Effector memory CD8-positive, alpha-beta T cell (primary cell): Measurements from ENCODE around the gene PACSIN2.

Source experiments
- ATAC-seq: fragments of 150-1000 bp; cut with Tn5 transposase; replicated peaks from 2 replicates; pipeline ENCODE4 v1.10.0; 2021; ENCODE audit warnings: mild to moderate bottlenecking, moderate library complexity
- DNase-seq, 3 experiments: peaks; one replicate each; pipeline ENCODE4 v3.0.0; 2021
- H3K27ac Mint-ChIP-seq, 2 donors: one replicate each; pipeline ENCODE4 v1.8.0; 2022; ENCODE audit warnings: mild to moderate bottlenecking in 2 of 2, mixed read lengths in 2 of 2, moderate library complexity in 2 of 2
- H3K27me3 Mint-ChIP-seq, 2 donors: one replicate each; pipeline ENCODE4 v1.8.0; 2022; ENCODE audit warnings: mixed read lengths in 2 of 2
- H3K36me3 Mint-ChIP-seq: one replicate; pipeline ENCODE4 v1.8.0; 2022; ENCODE audit warnings: mild to moderate bottlenecking, moderate library complexity, mixed read lengths; ENCODE audit not compliant: insufficient read depth
- H3K4me1 Mint-ChIP-seq, 2 donors: one replicate each; pipeline ENCODE4 v1.8.0; 2022; ENCODE audit warnings: low read depth in 2 of 2, mixed read lengths in 2 of 2
- H3K4me3 Mint-ChIP-seq, 2 donors: one replicate each; pipeline ENCODE4 v1.8.0; 2022; ENCODE audit warnings: mild to moderate bottlenecking in 2 of 2, mixed read lengths in 2 of 2, moderate library complexity in 2 of 2
- H3K9me3 Mint-ChIP-seq, 2 donors: one replicate each; pipeline ENCODE4 v1.8.0; 2022; ENCODE audit warnings: mixed read lengths in 2 of 2

Gene PACSIN2

DNA sequence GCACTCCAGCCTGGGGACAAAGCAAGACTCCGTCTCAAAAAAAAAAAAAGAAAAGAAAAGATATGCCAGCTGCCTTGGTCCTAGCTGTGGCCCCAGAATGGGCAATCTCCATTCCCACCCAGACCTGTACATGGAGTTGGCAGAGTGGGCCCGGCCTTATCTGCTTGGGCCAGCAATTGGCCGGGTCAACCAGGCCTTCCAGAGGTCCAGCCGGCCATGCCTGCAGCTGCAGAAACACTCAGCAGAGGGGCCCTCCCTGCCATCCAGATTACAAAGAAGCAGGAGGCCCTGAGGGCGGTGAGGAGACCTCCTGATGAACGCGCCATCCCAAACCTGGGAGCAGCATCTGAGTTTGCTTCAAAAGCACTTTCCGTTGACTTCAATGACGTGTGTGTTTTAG is 131.0 kb downstream of the PACSIN2 start:
- Mint-ChIP-seq H3K9me3 (no peaks in the 10 kb centered on the region), H3K27me3 (no peaks in the 10 kb centered on the region), H3K27ac (no peak overlapping the region), H3K4me1 (peaks cover 11 to 14% of the 10 kb centered on the region in 2 donors), H3K36me3 (peaks cover 20% of the 10 kb centered on the region), H3K4me3 (no peak overlapping the region)
- ATAC-seq (no peak), DNase-seq (no peak)

DNA sequence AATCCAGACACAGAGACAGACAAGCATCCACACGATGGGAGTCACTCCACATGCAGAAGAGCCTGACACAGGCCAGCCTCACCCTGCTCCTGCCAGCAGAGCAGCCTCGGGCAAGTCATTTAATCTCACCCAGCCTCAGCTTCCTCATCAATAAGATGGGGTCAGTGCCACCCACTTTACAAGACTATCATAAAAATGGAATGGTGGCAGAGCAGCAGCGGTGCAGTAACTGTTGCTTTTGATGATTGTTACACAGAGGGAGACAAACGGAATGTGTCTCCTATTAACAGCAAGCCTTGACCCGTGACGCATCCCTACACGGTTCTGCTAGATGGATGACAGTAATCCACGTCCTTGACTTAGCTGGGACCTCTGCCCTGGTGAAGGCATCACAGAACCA is 131.8 kb downstream of the PACSIN2 start:
- Mint-ChIP-seq H3K4me1 (peaks cover 2 to 6% of the 10 kb centered on the region in 2 donors), H3K27me3 (no peaks in the 10 kb centered on the region), H3K27ac (peak overlapping the region in 1 of 2 donors; percentile 26), H3K9me3 (no peaks in the 10 kb centered on the region), H3K4me3 (no peak overlapping the region), H3K36me3 (peaks cover 18% of the 10 kb centered on the region)
- DNase-seq, result no peak
- ATAC-seq, result no peak

DNA sequence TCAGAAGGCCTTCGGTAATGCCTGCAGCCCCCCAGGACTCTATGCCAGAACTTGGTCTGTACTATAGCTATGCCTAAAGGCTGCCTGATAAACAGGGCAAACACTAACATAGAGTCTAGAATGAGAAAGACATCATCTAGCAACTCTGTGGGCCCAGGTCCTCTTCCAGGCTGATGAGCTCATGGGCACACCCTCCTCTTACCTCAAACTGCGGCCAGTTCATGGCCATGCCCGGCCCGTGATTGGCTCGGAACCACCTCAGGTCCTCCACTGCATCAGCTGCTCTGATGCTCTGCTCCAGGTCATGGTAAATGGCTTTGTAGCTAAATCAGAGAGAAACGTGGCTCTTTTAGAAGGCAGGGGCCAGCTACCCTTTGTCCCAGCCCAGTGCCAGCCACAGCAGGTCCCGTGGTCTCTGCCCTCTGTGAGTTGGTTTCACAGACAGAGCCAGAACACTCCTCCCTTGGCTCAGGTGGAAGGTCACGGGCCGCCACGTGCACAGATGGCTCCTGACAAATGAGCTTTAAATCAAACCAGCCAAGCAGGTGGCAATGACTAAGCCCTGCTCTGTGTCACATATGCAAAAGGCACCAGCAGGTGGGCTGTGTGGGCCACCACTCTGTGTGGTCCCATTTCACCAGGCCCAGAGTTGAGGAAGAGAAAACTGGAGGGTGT is 132.8 kb downstream of the PACSIN2 start:
- Mint-ChIP-seq H3K4me3 (no peak overlapping the region), H3K9me3 (no peaks in the 10 kb centered on the region), H3K27me3 (no peaks in the 10 kb centered on the region), H3K36me3 (peaks cover 11% of the 10 kb centered on the region), H3K27ac (peak overlapping the region in 1 of 2 donors; percentile 72), H3K4me1 (no peaks in the 10 kb centered on the region)
- DNase-seq (no peak), ATAC-seq (no peak)

DNA sequence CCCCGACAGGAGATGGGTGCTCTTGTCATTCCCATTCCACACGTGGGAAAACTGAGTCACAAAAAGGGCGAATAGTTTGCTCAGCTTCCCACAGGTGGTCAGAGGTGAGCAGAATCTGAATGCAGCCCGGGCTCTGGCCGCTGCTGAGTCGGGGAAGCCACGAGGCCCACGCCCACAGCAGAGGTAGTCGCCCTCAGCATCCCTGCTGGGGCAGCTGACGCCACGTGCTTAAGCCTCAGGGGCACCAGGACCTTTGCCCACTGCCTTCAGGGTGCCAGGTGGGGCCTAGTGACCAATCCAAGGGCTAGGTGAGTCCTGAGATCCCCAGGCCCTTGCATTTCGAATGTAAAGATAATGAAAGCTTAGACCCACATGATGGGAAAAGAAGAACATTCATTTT is 133.7 kb downstream of the PACSIN2 start:
- DNase-seq (no peak), ATAC-seq (no peak)
- no peaks in the 10 kb centered on the region for H3K4me1 Mint-ChIP-seq
- no peak overlapping the region for H3K4me3 Mint-ChIP-seq
- H3K27ac Mint-ChIP-seq, result peak overlapping the region in 1 of 2 donors; percentile 32
- peaks cover 11% of the 10 kb centered on the region for H3K36me3 Mint-ChIP-seq
- H3K27me3 Mint-ChIP-seq, result no peaks in the 10 kb centered on the region
- no peaks in the 10 kb centered on the region for H3K9me3 Mint-ChIP-seq

DNA sequence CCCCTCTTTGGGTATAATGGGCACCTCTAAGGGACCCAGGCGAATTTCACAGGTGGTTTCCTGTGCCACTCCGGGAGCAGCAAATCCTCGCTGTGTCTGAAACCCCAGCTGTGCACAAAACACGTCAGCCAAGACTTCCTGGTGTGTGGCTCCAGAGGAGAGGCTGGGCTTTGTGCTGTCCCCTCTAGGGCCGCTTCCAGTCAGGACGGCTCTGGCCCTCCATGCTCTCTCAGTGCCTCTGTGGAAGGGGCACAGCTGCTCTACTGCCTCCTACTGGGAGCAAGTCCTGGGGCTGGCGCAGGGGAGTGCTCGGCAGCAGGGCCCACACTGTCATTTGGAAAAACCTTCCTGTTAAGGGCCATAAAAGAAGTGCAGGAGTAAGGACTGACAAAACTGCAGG is 134.1 kb downstream of the PACSIN2 start:
- no peaks in the 10 kb centered on the region for H3K27me3 Mint-ChIP-seq
- no peak for DNase-seq
- no peak overlapping the region for H3K4me3 Mint-ChIP-seq
- no peaks in the 10 kb centered on the region for H3K4me1 Mint-ChIP-seq
- H3K9me3 Mint-ChIP-seq, result no peaks in the 10 kb centered on the region
- no peak for ATAC-seq
- H3K36me3 Mint-ChIP-seq, result peaks cover 13% of the 10 kb centered on the region
- peak overlapping the region in 1 of 2 donors; percentile 32 for H3K27ac Mint-ChIP-seq

DNA sequence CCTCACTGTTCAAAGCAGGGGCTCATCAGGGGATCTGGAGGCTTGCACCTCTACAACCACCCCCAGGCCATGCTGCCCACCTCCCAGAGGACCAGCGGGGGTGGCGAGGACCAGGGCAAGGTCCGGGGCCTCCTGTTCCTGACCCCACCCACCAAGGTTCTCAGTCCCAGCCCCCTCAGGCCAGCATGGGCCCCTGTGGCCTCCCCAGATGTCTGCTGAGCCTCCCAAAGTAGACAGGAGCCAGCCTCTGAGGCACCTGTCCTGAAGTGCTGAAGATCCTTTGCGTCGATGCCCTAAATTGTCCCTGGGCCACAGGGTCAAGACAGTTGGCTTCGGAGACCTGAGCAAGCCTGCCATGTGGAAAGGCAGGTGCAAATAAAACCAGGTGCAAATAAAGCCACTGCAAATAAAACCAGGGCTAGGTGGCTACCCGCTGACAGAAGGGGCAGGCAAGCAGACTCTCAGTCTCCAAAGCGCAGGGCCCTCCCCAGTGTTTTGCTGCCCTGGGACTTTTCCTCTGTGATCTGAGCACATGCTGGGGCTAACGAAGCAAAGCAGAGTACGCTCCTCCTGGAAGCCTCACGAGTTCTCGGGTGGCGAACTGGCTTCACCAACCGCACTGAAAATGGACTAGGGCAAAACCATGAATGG is 135.5 kb downstream of the PACSIN2 start:
- DNase-seq (no peak), ATAC-seq (no peak)
- Mint-ChIP-seq H3K9me3 (no peaks in the 10 kb centered on the region), H3K4me3 (no peak overlapping the region), H3K27ac (peak overlapping the region in 1 of 2 donors; percentile 74), H3K4me1 (no peaks in the 10 kb centered on the region), H3K27me3 (no peaks in the 10 kb centered on the region), H3K36me3 (peaks cover 11% of the 10 kb centered on the region)

DNA sequence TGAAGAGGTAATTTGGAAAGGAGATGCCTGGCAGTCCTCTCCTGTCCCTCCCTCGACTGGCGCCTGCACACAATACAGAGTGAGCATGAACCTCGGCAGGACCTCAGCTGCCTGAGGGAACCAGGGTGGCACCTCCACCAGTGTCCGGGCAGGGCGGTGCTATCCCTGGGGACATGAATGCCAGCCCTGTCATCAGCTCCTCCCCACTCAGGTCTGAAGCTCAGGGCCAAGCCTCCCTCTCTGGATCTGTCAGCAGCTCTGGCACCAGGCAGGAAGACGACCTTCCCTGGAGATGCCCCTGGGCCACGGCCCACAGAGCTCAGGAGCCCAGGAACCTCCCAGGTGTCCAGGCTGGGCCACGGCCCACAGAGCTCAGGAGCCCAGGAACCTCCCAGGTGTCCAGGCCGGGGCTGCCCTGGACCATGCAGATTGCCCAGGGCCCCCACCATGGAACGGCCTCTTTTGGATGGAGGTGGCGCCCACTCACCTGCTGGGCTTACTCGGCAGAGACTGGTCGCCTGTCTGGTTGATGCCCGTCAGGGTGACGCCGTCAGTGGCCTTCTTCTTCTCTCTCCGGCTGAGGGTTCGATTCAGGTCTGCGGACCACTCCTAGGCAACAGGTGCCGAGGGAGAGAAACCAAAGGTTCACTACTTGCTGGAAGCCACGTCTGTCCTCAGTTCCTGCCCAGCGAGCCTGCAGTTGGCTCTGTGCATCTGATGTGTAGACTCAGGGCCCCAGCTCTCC is 136.2 kb downstream of the PACSIN2 start:
- no peak for ATAC-seq
- no peaks in the 10 kb centered on the region for H3K4me1 Mint-ChIP-seq
- no peak for DNase-seq
- no peak overlapping the region for H3K27ac Mint-ChIP-seq
- H3K36me3 Mint-ChIP-seq, result peaks cover 14% of the 10 kb centered on the region
- H3K4me3 Mint-ChIP-seq, result no peak overlapping the region
- no peaks in the 10 kb centered on the region for H3K9me3 Mint-ChIP-seq
- no peaks in the 10 kb centered on the region for H3K27me3 Mint-ChIP-seq

DNA sequence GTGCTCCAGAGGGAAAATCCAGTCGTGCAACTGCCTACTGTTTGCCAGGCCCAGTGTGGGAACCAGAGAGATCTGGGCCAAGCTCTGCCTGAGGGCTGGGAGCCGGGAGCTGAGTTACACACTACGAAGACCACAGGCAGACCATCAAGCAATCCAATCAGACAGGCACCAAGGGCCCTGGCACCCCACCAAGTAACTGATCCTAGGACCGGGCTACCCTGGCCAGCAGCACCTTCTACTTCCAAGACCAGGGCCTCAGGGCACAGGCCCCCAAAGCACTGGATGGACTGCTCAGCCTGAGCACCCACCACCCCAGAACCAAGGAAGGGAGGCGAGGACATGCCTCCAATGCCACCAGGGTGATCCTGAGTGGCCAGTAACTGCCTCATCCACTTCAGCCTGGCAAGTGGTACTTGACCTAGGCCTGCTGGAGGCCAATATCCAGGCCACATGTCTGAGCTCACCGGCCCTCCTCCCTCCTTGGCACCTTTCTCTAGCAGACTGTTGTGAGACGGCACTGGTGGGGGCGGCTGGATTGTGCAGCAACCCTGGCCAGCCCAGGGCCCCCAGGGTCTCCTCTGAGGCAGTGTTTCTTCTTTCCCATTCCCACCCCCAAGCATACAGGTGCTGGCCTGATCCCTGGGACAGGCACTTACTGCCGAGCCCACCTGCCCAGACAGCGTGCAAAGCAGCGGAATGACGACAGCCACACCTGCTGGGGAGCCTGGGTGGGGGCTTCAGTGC is 137.2 kb downstream of the PACSIN2 start:
- Mint-ChIP-seq H3K9me3 (no peaks in the 10 kb centered on the region), H3K4me3 (no peak overlapping the region), H3K27me3 (no peaks in the 10 kb centered on the region), H3K27ac (peak overlapping the region in 1 of 2 donors; percentile 44), H3K4me1 (no peaks in the 10 kb centered on the region), H3K36me3 (peaks cover 20% of the 10 kb centered on the region)
- no peak for DNase-seq
- ATAC-seq, result no peak

DNA sequence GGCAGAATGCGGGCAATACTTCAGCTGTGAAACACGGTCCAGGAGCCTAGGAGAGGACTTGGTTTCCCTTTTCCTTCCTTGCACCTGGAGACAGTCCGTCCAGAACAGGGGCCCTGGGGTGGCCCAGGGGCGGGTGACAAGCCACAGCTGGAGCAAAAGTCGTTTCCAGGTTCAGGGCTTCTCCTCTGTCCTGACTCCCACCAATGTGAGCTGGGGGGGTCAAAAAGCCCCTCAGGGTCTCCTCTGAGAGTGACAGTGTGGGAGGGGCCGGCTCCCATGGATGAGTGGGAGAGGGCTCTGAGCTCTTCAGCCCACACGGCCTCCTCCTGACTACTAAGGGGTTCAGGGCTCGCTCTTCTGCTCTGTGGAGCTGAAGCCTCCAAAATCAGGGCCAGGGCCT is 137.8 kb downstream of the PACSIN2 start:
- ATAC-seq (no peak), DNase-seq (no peak)
- H3K4me3 Mint-ChIP-seq, result no peak overlapping the region
- H3K4me1 Mint-ChIP-seq, result no peaks in the 10 kb centered on the region
- H3K27ac Mint-ChIP-seq, result peak overlapping the region in 1 of 2 donors; percentile 44
- H3K27me3 Mint-ChIP-seq, result no peaks in the 10 kb centered on the region
- H3K36me3 Mint-ChIP-seq, result peaks cover 22% of the 10 kb centered on the region
- no peaks in the 10 kb centered on the region for H3K9me3 Mint-ChIP-seq

DNA sequence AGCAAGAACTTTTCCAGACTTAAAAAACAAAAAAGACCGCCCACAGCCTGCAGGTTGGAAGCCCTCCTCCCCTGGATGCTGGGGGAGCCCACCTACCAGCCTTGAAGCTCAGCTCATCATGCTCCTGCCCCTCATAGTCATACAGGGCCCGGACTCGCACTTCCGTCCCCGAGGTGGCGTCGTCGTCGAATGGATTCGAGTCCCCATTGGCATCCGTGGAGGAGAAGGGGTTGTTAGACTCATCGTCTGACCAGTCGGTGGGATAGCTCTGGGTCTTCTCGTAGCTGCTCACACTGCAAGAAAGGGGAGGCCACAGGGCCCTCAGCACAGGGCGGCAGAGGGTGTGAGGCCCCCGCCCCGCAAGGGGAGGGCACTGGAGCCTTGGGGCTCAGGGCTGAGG is 138.9 kb downstream of the PACSIN2 start:
- H3K36me3 Mint-ChIP-seq, result peaks cover 31% of the 10 kb centered on the region
- no peaks in the 10 kb centered on the region for H3K9me3 Mint-ChIP-seq
- H3K27me3 Mint-ChIP-seq, result no peaks in the 10 kb centered on the region

DNA sequence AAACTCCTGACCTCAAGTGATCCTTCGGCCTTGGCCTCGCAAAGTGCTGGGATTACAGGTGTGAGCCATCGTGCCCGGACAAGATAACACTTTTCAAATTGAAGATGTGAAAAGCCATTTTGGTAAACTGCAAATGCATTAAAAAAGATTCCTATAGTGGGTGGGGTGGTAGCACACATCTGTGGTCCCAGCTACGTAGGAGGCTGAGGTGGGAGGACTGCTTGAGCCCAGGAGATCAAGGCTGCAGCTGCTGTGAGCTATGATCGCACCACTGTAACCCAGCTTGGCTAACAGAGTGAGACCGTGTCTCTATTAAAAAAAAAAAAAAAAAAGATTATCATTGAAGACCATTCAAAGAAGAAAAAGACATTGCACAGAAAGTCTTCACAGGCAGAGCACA is 140.9 kb downstream of the PACSIN2 start:
- H3K27me3 Mint-ChIP-seq, result no peaks in the 10 kb centered on the region
- peaks cover 38% of the 10 kb centered on the region for H3K36me3 Mint-ChIP-seq
- ATAC-seq (no peak), DNase-seq (no peak)
- no peak overlapping the region for H3K27ac Mint-ChIP-seq
- no peaks in the 10 kb centered on the region for H3K4me1 Mint-ChIP-seq
- no peak overlapping the region for H3K4me3 Mint-ChIP-seq
- H3K9me3 Mint-ChIP-seq, result no peaks in the 10 kb centered on the region

More for the DNA sequence above, 138.9 kb downstream of the PACSIN2 start:
- Mint-ChIP-seq H3K4me3 (no peak overlapping the region), H3K27ac (peak overlapping the region in 1 of 2 donors; percentile 35), H3K4me1 (no peaks in the 10 kb centered on the region)
- no peak for ATAC-seq
- DNase-seq, result no peak

DNA sequence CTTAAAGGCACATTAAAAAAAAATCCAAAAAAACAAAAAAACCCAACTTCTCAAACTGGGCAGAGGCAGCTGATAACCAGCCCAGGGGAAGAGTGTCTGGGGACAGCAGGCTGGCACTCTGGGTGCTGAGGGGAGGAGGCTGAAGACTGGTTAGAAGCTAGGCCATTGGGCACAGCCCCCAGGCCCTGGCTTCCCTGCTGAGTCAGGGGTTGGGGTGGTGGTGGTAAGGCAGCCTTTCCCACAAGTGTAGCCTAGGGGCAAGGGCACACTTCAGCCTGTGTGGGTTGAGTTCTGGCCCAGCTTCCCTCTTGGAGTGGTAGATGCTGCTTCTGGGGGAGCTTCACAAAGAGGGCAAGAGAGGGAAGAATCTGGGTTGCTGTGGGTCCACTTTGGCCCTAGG is 141.6 kb downstream of the PACSIN2 start:
- Mint-ChIP-seq H3K9me3 (no peaks in the 10 kb centered on the region), H3K36me3 (peaks cover 38% of the 10 kb centered on the region), H3K4me3 (no peak overlapping the region), H3K27ac (peak overlapping the region; percentile 41 to 65), H3K27me3 (no peaks in the 10 kb centered on the region), H3K4me1 (no peaks in the 10 kb centered on the region)
- ATAC-seq (no peak), DNase-seq (no peak)

DNA sequence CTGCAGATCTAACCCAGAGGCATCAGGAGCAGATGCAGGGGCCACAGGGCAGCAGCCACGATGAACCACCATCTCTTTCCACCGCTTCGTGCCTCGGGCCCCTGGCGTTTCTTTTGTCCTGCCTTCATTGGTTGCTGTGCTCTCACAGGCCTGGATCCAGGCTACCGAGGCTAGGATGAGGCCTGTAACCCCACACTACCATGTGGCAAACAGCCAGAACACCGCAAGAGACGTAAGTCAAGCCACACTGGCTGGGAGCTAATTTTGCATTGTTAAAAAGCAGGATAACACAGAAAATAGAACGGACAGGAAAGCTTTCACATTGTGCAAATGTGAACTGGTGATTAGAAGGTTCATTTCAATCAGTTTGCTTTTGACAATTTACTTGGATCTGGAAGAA is 142.1 kb downstream of the PACSIN2 start:
- Mint-ChIP-seq H3K4me3 (no peak overlapping the region), H3K9me3 (no peaks in the 10 kb centered on the region), H3K27me3 (no peaks in the 10 kb centered on the region), H3K36me3 (peaks cover 38% of the 10 kb centered on the region), H3K4me1 (peaks cover 0 to 1% of the 10 kb centered on the region in 2 donors), H3K27ac (peak overlapping the region; percentile 41 to 65)
- no peak for DNase-seq
- no peak for ATAC-seq
